Hematopoietic multipotent progenitor cell treated with erythropoietin and hydrocortisone succinate and interleukin-3 and kit ligand, for 8 days (in vitro differentiated cells): ENCODE data around the gene RASGRP2.

Experiments used
- DNase-seq: peaks from one replicate; pipeline ENCODE4 v3.0.0-alpha.2; 2015

RASGRP2 gene

DNA sequence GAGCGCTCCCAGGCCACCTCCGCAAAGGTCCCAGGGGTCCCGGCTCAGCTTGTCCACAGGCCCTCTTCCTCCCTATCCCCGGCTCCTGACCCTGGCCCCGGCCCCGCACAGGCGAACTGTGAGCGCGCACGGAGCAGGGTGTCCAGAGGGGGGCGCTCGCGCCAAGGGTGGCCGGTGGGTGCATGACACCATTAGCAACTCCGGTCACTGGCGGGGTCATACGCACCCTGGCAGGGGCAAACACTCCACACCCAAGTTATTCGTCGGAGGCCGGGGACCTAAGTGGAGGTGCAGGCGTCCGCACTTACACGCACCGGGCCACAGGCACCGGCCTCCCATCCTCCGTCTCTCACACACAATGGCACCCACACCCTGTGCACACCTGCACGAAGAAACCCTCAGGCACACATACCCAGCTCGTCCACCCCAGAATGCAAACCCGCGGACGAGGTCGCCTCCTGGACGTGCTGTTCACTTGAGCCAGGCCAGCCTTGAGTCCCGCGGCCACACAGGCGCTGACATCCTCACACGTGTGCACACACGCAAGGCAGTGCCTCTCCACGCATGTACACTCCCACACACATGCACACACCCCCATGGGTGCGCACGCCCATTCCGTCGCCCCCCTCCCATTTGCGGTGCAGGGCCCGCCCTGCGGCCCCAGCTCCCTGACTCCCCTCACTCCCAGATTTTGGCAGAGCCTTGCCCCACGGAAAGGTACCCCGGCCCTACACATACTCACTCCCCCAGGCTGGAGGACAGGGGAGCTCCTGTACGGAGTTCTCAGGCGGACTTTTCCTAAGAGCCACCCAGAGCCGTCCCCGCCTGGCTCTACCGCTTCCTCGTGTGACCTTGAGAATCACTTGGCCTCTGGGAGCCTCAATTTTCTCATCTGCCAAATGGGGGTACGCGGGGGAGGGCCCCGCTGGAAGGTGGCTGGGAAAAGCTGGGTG lies at the start of gene RASGRP2:
Gene RASGRP2 (minus strand): TSS at position 552 of the 953 bp plus-strand sequence. CDS start 1,276 bp downstream, outside the sequence.
- DNase-seq: peak; percentile 50

GRCh38 chr11:64792482-64792881 lies 48.5 kb upstream of the RASGRP2 start:
- no peak for DNase-seq

GRCh38 chr11:64791781-64792291 lies 47.9 kb upstream of the RASGRP2 start:
- no peak for DNase-seq

DNA sequence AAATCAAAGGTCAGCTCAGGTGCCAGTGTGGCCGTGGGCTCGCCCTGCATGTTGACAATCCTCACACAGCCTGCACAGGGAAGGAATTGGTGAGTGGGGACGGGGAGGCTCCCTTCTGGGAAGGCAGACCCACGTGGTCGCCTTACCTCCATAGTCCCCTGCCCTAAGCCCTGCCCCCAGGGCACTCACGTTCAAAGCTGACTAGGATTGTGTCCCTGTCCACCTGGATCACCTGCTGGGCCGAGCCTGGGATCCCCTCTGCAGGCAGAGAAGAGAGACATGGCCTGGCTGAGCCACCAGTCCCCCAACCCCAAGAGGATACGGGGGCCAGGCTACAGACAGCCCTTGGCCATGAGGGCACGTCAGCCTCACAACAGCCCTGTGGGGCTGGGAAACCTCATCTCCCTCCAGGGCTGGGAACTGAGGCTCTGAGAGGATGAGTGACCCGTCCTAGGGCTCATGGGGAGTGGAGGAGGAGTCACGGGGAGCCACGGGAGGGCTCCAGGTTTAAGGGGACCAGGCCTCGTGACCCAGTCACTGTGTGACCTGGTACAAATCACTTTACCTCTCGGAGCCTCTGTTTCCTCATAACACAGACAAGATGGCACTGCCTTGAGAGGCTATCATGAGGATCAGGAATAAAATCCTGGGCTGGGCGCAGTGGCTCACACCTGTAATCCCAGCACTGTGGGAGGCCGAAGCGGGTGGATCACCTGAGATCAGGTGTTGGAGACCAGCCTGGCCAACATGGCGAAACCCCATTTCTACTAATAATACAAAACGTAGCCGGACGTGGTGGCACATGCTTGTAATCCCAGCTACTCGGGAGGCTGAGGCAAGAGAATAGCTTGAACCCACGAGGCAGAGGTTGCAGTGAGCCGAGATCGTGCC lies 46.5 kb upstream of the RASGRP2 start:
- DNase-seq: no peak

GRCh38 chr11:64789331-64790204 lies 45.6 kb upstream of the RASGRP2 start:
- no peak for DNase-seq

GRCh38 chr11:64788321-64789215 lies 44.6 kb upstream of the RASGRP2 start:
- DNase-seq: no peak

DNA sequence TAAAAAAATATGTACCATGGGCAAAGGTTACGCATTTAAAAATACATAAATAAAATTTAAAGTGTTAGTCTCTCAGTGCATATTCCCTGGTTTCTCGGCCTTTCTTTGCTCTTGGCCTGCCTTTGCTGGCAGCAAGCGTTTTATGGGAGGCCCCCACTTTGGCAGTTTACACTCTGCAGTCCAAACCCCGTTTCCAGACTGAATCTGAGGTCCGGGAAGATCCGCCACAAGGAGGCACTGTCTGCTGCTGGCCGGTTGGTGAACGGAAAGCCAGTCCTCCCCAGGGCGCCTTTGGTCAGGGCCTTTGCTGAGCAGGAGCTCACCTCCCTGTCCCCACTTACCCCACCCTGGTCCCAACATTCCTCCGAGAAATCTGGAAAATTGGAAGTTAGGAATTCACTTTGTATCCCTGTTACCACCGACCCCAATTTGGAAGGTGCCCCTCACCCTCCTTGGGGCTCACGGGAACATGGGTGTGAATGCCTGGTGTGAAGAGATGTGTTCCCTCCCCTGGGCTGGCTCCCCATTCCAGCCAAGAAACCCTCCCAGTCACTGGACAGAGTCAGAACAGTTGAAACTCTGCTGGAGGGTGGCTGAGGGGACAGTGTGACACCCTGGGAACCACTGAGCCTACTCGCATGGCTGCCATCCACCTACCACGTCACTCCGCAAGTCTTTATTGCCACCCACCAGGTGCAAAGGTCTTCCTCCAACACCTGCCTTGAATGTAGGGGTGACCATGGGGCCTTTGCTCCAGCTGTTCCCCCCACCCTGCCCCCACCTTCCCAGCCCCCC lies 43.8 kb upstream of the RASGRP2 start:
- peak; percentile 71 for DNase-seq

DNA sequence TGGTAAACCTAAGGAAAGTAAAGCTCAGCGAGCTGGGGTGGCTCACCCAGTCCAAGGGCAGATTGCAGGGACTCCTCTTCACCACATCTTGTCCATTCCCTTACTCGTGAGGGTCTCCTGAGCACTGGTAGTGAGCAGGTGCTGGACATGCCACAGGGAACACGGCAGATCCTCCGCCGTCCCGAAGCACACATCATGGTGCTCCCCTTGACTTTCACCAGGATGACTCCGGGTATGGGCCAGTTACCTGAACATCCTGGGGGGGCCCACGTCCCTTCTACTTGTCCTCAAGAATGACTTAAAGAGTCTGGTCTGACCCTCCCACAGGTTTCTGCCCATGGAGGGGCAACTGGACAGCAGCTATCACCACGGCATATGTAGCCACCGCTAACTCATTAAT lies 42.4 kb upstream of the RASGRP2 start:
- DNase-seq: no peak

DNA sequence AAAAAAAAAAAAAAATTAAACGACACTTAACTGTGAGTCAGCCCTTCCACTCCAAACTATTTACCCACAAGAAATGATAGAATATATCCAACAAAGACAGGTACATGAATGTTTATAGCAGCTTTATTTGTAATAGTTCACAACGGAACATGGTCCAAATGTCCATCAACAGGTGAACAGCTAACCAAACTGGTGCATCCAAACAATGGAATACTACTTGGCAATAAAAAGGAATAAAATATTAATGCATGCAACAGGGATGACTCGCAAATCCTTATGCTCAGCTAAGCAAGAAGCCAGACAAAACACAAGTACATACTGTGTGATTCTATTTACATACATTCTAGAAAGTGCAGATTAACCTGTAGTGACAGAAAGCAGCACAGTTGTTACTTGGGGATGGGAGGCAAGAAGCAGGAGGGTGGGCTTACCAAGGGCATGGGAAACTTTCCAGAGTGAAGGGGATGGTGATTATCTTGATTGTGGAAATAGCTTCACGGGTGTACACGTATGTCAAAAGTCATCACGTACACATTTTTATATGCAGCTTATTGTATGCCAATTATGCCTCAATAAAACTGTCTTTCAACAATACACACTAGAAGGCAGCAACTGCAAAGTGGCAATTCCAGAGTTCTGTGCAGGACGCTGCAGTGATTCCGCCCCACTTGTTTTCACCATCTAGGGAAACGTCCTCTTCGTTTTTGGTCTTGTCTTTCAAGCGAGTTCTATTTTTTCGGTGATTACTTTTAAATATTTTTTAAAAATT lies 41.1 kb upstream of the RASGRP2 start:
- DNase-seq: no peak

GRCh38 chr11:64778473-64779298 lies 34.7 kb upstream of the RASGRP2 start, which contains the start of gene SF1:
Gene SF1, minus strand, starts transcription at chr11:64778542. Its CDS starts 150 bp downstream, at chr11:64778392.
- DNase-seq: peak; percentile 100

DNA sequence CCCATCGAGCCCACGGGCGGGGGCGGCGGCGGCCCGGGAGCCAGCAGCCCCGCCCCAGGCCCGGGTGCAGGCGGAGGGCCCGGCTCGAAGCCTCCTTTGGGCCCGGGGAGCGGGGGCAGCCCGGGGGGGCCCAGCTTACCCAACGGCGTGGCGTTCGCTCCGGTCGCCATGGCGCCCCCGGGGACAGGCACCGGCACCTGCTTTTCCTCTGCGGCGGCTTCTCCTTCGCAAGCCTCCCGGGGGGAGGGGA lies 34.2 kb upstream of the RASGRP2 start:
- DNase-seq: no peak

GRCh38 chr11:64777449-64778222 lies 33.7 kb upstream of the RASGRP2 start:
- peak; percentile 84 for DNase-seq

DNA sequence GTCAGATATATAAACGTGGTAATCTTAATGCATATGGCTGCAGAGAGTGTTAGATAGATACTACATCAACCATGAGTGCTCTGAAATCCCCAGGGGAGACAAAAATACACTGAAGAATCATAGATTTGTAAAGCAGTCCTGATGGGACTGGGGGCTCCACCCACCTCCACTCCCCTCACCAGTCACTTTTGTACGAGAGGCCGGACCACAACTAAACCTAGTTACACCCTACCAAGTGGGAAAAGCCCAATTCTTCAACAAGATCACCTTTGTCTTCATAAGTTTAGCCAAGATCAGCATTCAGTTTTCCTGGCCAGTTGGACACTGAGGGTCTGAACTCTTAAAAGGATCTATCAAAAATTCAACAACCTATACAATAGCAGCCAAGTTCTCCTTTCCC lies 32.9 kb upstream of the RASGRP2 start:
- DNase-seq: no peak

- DNase-seq: no peak
These were observed 32.5 kb upstream of the RASGRP2 start for GRCh38 chr11:64776425-64776824.

- no peak for DNase-seq
These were observed 30.2 kb upstream of the RASGRP2 start for GRCh38 chr11:64774144-64774543.

GRCh38 chr11:64772303-64773018 lies 28.5 kb upstream of the RASGRP2 start:
- no peak for DNase-seq

DNA sequence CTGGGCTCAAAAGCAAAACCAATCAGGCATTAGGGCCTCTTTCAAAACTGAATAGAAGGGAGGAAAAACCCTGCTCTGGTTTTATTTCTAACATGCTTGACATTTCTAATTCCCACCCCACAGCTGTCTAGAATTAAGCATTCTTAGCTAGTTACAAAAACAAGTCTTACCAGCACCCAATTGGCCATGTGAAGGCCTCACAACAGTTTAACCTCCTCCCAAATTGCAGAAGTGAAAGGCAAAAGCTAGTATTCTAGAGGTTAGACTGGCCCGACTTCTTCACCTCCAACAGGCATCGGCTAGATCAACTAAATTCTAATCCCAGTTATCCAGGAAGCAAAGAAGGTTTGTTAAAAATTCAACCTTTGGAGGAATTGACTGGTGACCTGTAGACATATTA lies 27.9 kb upstream of the RASGRP2 start:
- no peak for DNase-seq
